Left lobe of liver (tissue), 2 donors: Measurements from ENCODE around the gene JADE1. TPM values are rescaled to one million over a fixed set of nuclear protein-coding genes. Genes with fewer than 3 reads are reported as not detected.

Source experiments
- ATAC-seq: fragments of 200-7000 bp; cut with Tn5 transposase; one replicate; pipeline ENCODE4 v1.9.1; 2020; ENCODE audit warnings: mild to moderate bottlenecking, moderate library complexity
- DNase-seq: peaks from one replicate; pipeline ENCODE4 v3.0.0-alpha.2; 2020; ENCODE audit warnings: low spot score
- total RNA-seq: library from RNA; stranded (reverse); gene quantifications from one replicate; pipeline ENCODE4 v1.2.1, GENCODE V29; 2021
- donor health status: DM: no; HTN: no; CAD: no; lungs with moderate emphysema.
- donor health status: DM: no; HTN: yes; CAD: no.

JADE1 gene
- total RNA-seq, 1 donor from 2014 or later: 12.8 TPM

- ATAC-seq (peak; percentile 17), DNase-seq (peak; percentile 56)
Measured at GRCh38 chr4:128810331-128810870, 901 bp downstream of the JADE1 start.

DNA sequence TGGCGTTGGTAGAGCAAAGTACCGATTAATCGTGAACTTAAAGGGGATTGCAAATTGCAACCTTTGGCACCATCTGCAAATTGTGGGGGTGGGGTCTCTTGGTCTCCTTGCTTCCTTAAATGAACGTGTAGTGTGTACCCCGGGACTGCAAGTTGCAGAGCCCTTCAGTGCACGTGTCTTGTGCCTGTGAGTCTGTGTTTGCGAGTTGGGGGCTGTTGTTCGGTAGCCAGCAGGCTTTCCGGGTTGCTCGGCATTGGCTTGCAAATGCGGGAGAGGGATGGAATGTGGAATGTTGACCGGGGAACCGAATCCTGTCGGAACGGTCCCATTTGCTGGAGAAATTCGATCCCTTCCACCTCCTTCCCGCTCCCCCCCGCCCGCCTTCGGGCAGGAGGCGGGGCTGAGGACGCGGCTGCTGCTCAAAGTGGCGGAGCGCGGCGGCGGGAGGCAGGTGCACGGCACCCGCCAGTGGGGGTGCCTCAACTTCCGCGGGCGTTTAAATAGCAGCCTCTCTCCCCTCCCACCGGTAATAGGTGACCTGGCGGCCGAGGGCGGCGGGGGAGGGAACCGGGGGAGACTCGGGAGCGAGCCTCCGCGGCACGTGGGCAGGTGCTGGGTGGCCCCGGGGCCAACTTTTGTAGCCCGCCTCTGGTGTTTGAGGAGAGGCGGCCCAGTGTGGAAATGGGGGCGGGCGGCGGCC lies 1.5 kb downstream of the JADE1 start:
- peak; percentile 93 for DNase-seq
- ATAC-seq: peak; percentile 70

GRCh38 chr4:128811571-128812441 lies 2.3 kb downstream of the JADE1 start:
- DNase-seq: peak; percentile 95
- peak; percentile 70 for ATAC-seq

- DNase-seq: peak; percentile 61
- ATAC-seq: peak; percentile 3
Measured at GRCh38 chr4:128812442-128813235, 3.1 kb downstream of the JADE1 start.

DNA sequence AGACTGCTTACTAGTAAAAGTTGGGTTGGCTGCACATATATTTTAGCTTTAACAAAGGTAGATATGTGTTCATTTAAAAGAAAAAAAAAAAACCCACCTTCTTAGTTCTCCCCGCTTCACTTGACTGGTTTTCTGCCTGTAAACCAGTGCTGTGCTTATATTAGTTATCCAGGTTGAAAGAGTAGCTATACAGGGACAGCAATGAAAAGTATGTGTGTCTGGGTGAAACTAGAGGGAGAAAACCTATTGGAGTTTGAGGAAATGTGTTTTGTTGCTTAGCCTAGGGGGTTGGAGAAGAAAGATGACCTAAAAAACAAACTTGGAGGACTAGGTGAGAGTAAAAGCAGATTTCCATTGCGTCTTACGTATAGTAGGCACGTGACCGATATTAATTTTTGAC lies 4.5 kb downstream of the JADE1 start:
- no peak for DNase-seq
- ATAC-seq: no peak

- ATAC-seq (peak; percentile 65), DNase-seq (no peak)
Measured at GRCh38 chr4:128818442-128818841, 8.9 kb downstream of the JADE1 start.

DNA sequence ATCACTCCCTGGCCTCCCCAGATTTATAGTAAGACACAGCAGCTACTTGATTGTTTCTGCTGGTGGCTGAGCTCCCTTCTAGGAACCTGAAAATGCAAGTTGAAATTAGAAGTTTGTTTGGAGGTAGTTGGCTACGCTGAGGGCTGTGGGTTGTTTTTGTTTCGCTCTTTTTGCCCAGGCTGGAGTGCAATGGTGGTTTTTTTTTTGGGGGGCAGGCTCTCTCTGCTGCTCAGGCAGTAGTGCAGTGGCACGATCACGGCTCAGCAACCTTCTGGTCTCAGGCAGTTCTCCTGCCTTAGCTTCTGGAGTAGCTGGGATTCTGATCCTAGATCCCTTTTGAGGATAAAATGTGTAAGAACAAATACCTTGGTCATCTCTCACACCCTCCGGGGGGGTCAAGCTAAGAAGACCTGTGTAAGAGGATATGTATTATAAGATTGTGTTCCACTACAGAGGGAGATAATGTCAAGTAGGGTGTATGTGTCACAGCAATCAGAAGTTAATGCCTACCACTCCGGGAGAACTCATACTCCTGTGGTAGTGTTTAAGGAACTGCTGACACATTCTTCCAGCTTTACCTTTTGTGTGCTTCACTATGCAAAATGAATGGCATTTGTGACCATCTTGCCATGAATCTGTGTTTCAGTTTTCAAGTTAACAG lies 9.7 kb downstream of the JADE1 start:
- no peak for ATAC-seq
- DNase-seq: no peak

- no peak for ATAC-seq
- no peak for DNase-seq
Measured at GRCh38 chr4:128820671-128821070, 11.2 kb downstream of the JADE1 start.

DNA sequence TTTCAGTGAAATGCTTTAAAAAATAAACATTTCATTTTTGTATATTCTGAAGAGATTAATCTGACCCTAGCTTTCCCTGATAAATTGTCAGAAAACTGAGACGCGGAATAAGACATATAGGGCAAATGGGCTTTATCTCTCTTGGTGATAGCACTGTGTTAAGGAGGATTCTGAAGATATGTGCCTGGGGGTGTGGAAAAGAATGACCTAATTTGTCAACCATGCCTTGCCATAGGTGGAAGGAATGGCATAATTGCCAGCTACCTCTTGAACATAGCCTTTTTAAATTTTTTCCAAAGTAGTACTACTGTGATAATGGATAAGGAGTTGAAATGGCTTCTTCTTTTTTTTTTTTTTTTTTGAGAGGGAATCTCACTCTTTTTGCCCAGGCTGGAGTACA lies 11.7 kb downstream of the JADE1 start:
- no peak for ATAC-seq
- no peak for DNase-seq

DNA sequence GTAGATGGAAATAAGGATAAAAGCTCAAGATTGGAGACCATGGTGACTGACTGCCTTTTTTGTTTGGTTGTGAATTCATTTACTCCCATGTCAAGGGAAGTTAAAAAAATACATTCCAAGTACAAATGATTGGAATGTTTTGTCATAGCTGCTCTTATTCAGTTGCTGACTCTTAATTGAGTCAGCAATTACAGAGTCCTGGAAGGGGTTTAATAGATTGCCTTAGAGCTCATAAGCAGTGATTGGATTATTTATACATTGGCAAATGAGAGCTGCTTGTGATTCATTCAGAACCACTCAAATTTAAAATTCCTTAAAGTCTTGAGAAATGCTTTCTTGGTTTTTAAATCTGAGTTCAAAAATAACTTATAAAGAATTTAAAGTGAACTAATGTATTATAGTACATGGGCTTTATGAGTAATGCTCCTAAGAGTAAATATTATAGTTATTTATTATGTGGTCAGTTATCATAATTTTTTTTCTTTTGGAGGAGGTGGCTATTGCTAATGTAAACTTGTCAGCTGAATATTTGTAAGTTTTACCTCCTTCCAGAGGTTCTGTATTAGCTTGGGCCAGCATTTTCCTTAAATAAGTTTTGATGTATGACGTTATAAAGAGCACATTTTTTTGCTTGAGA lies 13.6 kb downstream of the JADE1 start:
- ATAC-seq: no peak
- no peak for DNase-seq

- no peak for DNase-seq
- ATAC-seq: no peak
Measured at GRCh38 chr4:128825226-128825625, 15.7 kb downstream of the JADE1 start.

DNA sequence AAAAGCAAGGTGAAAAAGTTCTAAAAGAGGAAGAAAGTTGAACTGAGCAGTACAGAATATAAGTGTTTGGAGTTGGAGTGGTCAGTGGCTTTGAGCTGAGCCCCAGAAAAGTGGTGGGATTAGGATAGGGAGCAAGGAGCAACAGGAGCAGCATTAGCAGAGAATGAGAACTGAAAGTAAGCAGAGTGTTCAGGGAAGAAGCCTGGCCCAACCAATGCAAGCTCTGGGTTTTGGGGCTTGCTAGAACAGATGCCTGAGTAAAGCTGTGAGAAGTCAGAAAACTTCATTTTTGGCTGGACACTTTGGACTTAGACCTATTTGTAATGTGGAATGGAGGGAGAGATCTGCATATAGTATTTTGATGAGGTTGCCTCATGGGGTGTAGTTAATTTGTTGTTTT lies 17.8 kb downstream of the JADE1 start:
- DNase-seq: no peak

GRCh38 chr4:128830906-128831503 lies 21.5 kb downstream of the JADE1 start:
- ATAC-seq (no peak), DNase-seq (no peak)

More for the DNA sequence above, 17.8 kb downstream of the JADE1 start:
- peak; percentile 30 for ATAC-seq

- ATAC-seq (peak; percentile 36), DNase-seq (no peak)
Measured at GRCh38 chr4:128831531-128832242, 22.2 kb downstream of the JADE1 start.

DNA sequence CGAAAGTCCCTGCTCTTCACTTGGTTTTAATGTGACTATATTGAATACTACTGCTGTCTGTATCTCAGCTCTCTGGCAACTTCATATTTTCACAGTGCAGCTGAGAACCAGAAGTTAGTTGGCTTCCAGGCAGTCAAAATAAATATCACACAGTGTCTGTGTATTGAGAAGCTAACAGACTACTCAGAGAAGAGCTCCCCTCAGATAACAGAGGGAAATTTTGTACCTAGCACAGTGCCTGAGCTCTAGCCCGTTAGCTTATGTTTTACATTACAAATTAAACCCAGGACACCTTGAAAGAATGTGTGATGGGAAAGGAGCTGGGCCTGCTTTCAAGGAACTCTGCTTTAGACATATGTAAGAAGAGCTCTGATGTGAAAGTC lies 22.7 kb downstream of the JADE1 start:
- ATAC-seq (peak; percentile 7), DNase-seq (no peak)

GRCh38 chr4:128835498-128836222 lies 26.2 kb downstream of the JADE1 start:
- DNase-seq: peak; percentile 88
- peak; percentile 89 for ATAC-seq

DNA sequence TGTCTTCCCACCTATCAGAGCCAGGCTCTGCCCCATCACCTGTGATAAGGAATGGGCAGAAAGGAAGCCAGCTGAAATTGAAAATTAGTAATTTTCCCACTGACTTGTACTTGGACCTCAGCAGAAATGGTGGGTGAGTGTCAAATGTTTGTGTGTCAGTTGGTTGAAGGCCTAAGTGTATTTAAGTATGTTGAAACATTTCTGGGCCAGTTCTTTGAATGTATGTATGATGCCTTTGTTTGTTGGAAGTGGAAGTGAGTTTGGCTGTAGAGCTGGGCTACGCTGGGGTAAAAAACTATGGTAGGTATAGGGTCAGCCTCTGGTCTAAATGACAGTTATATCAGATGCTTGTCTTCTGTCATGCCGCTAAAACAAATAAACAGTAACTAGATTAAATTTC lies 27.7 kb downstream of the JADE1 start:
- DNase-seq: no peak
- ATAC-seq: no peak

- no peak for DNase-seq
Measured at GRCh38 chr4:128837679-128838078, 28.2 kb downstream of the JADE1 start.

More at GRCh38 chr4:128837679-128838078, 28.2 kb downstream of the JADE1 start:
- ATAC-seq: no peak
